H1 (cell line): ENCODE results near the gene SNX24.

ENCODE experiments used
- ASH2L ChIP-seq: fragments of 200-600, 300-600 bp; sonication (generic); IDR thresholded peaks from one replicate; pipeline ENCODE4 v1.7.1; 2017; ENCODE audit warnings: low read length
- CHD2 ChIP-seq: IDR thresholded peaks from 2 replicates; pipeline ENCODE4 v1.6.1; 2012; ENCODE audit warnings: low read length, improper control_type of control experiment
- EZH2 ChIP-seq: fragments of 200-600 bp; sonication (generic); IDR thresholded peaks from 2 replicates; pipeline ENCODE4 v1.7.1; 2012; ENCODE audit warnings: low read depth, mild to moderate bottlenecking, moderate library complexity, low read length, inconsistent platforms; ENCODE audit not compliant: severe bottlenecking
- PHF8 ChIP-seq: fragments of 200-600 bp; sonication (generic); conservative IDR thresholded peaks from 2 replicates; pipeline ENCODE4 v1.7.1; 2012; ENCODE audit warnings: low read depth, mild to moderate bottlenecking, inconsistent platforms, low read length, moderate library complexity
- POLR2A ChIP-seq, 2 experiments: IDR thresholded peaks; 1 replicate in 1 of 2; 2 replicates in 1 of 2; pipeline ENCODE4 v1.6.1; 2011; ENCODE audit warnings: low read depth in 2 of 2, low read length in 2 of 2, mild to moderate bottlenecking in 2 of 2; ENCODE audit errors: control extremely low read depth in 1 of 2
- SRF ChIP-seq: IDR thresholded peaks from 2 replicates; pipeline ENCODE4 v1.6.1; 2011; ENCODE audit warnings: mild to moderate bottlenecking, low read depth, low read length, moderate library complexity
- TEAD4 ChIP-seq: IDR thresholded peaks from 2 replicates; pipeline ENCODE4 v1.6.1; 2012; ENCODE audit warnings: low read depth, low read length, inconsistent platforms, mixed read lengths
- TF ChIP-seq, protein P1 (sequence below), 3 experiments: IDR thresholded peaks; 1 replicate in 2 of 3; 2 replicates in 1 of 3; pipeline versions ENCODE4 v1.5.1 to v1.6.1; 2011; ENCODE audit warnings: low read length in 3 of 3, mild to moderate bottlenecking in 3 of 3, inconsistent platforms in 2 of 3, low read depth in 1 of 3, moderate library complexity in 1 of 3; ENCODE audit not compliant: insufficient read depth in 1 of 3; ENCODE audit errors: control extremely low read depth in 1 of 3

DNA sequence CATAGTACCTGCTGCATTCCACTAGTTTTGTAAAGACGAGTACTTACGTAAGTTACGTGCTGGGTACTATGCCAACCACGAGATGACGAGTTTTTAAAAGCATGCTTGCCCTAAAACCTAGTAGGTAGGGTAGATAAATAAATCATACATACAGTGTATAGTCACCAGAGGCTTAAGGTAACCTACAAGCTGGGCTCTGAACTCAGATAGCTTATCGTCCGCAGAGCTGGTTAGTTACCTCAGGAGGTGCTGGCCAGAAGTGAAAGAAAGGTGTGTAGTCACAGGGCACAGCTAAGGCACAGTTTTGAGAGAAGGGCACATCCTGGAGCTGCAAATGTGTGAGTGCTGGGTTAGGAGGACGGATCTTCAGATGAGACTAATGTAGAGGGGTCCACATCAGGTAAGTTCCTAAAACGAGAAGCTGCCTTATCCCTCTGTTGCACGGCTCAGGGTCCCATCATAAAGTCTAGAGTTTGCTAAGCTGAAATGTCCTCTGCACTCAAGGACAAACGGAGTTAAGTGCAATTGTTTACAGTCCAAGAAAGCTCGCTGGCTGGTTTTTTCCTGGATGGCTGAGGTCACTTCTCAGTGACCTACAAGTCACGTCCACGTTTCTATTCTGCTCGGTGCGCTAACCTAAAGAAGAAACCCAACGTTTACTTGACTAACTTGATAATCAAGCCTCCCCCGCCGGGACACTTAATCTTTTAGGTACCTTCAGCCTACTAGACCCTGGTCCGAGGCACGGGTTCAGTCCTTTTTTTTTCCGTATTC is 1.1 kb upstream of the SNX24 start:
- TF ChIP-seq TEAD4 (no peak), SRF (no peak), PHF8 (no peak), CHD2 (no peak), POLR2A (IDR thresholded peaks at IDR 0.05; ENCODE audit: control extremely low read depth in 1 of 2, low read depth in 2 of 2, low read length in 2 of 2) (no peak), ASH2L (no peak), EZH2 (no peak)
- TF ChIP-seq, protein P1, sequence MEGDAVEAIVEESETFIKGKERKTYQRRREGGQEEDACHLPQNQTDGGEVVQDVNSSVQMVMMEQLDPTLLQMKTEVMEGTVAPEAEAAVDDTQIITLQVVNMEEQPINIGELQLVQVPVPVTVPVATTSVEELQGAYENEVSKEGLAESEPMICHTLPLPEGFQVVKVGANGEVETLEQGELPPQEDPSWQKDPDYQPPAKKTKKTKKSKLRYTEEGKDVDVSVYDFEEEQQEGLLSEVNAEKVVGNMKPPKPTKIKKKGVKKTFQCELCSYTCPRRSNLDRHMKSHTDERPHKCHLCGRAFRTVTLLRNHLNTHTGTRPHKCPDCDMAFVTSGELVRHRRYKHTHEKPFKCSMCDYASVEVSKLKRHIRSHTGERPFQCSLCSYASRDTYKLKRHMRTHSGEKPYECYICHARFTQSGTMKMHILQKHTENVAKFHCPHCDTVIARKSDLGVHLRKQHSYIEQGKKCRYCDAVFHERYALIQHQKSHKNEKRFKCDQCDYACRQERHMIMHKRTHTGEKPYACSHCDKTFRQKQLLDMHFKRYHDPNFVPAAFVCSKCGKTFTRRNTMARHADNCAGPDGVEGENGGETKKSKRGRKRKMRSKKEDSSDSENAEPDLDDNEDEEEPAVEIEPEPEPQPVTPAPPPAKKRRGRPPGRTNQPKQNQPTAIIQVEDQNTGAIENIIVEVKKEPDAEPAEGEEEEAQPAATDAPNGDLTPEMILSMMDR (IDR thresholded peaks at IDR 0.05; ENCODE audit: control extremely low read depth in 1 of 3, insufficient read depth in 1 of 3, low read depth in 1 of 3, low read length in 3 of 3): no peak
